Measurements from ENCODE around the gene WDPCP. TPM values are rescaled to one million over a fixed set of nuclear protein-coding genes. Genes with fewer than 3 reads are reported as not detected.

Gene WDPCP
- total and polyA plus RNA-seq, 2 of the 8 experiments (the other 6 are each of a cell fraction or from before 2014, with no cell fraction given), result 9.3 to 25.8 TPM

GRCh38 chr2:63613391-63613901, 25.2 kb upstream of the WDPCP start:
- peak overlapping the region; percentile 69 to 97 for H3K4me2 ChIP-seq (ENCODE audit: insufficient read depth in 1 of 2, low read depth in 2 of 2, low read length in 2 of 2)
- peak overlapping the region; percentile 95 for H3K27ac ChIP-seq (ENCODE audit: low read depth, low read length)
- no peaks in the 10 kb centered on the region for H3K27me3 ChIP-seq (replicated peaks in 1 of 4; ENCODE audit: control insufficient read depth in 3 of 4, extremely low read depth in 1 of 4, insufficient read depth in 3 of 4, low read length in 3 of 4)
- H3K56ac ChIP-seq (replicated peaks; ENCODE audit: insufficient read length, low read depth, low read length), result no peak overlapping the region
- no peak overlapping the region for H3K23ac ChIP-seq (ENCODE audit: insufficient read length)
- H3K79me1 ChIP-seq (ENCODE audit: low read depth, low read length), result no peaks in the 10 kb centered on the region
- no peaks in the 10 kb centered on the region for H3K9me3 ChIP-seq (ENCODE audit: insufficient read depth in 2 of 2, low read depth in 1 of 2, low read length in 1 of 2)
- POLR2A ChIA-PET (ENCODE audit: partially characterized antibody), result interaction anchor here (0.7 to 2.1 kb wide), 7 partner anchors 12 to 236 kb away, joined by 3 to 7 read pairs (median 4); partner anchors contain the start of genes MDH1 and UGP2
- no peaks in the 10 kb centered on the region for H4K20me1 ChIP-seq (replicated peaks in 1 of 2; ENCODE audit: control insufficient read depth in 1 of 2, insufficient read depth in 2 of 2, low read length in 2 of 2)
- peaks cover 4% of the 10 kb centered on the region; the same call in 1 of the 2 replicates for H3K23me2 ChIP-seq (ENCODE audit: low read depth, low read length)
- FAIRE-seq (no peak), DNase-seq (ENCODE audit: low read depth in 1 of 2, low spot score in 2 of 2) (no peak)
- H3K79me2 ChIP-seq (ENCODE audit: control insufficient read depth in 1 of 2, insufficient read depth in 2 of 2, low read length in 2 of 2), result peaks cover 0 to 37% of the 10 kb centered on the region in 2 experiments; a peak in 3 of 4 replicates
- H2AK5ac ChIP-seq (ENCODE audit: low read depth, low read length), result peak overlapping the region; percentile 78; the same call in 1 of the 2 replicates
- H2BK12ac ChIP-seq (ENCODE audit: low read depth, low read length), result peak overlapping the region; percentile 93
- no peak overlapping the region for H2AFZ ChIP-seq (ENCODE audit: low read length)
- no peak overlapping the region for H2BK15ac ChIP-seq (ENCODE audit: low read length)
- peaks cover 0 to 16% (median 0%) of the 10 kb centered on the region in 4 experiments; a peak in 2 of 8 replicates for H3K36me3 ChIP-seq (ENCODE audit: control insufficient read depth in 2 of 4, insufficient read depth in 4 of 4, low read length in 3 of 4)
- peak overlapping the region; percentile 57 for H3K4ac ChIP-seq (replicated peaks; ENCODE audit: insufficient read length, low read depth, low read length)
- H2BK20ac ChIP-seq (ENCODE audit: low read length), result peak overlapping the region; percentile 13; the same call in 1 of the 2 replicates
- no peak overlapping the region for H3K14ac ChIP-seq (ENCODE audit: insufficient read length)
- H4K91ac ChIP-seq (replicated peaks; ENCODE audit: insufficient read length, low read length), result peak overlapping the region; percentile 9
- CTCF ChIA-PET (ENCODE audit: partially characterized antibody), result interaction anchor here (0.6 kb wide), 1 partner anchor 911 kb away, joined by 3 read pairs; no protein-coding TSS in a partner anchor
- WGBS, 2 experiments (ENCODE audit: extremely low coverage in 1 of 2, insufficient coverage in 1 of 2, insufficient read length in 1 of 2, insufficient replicate concordance in 2 of 2, low coverage in 1 of 2, low lambda C conversion rate in 2 of 2, missing lambda C conversion rate in 1 of 2), result 25% methylated on average over 2 of the region's 2 CpGs; no CpG with 5 or more reads in 1 of the 2 experiments
- peak overlapping the region; percentile 77 for H4K5ac ChIP-seq (ENCODE audit: insufficient read length, low read depth, low read length)
- H3K4me1 ChIP-seq (replicated peaks in 1 of 4; ENCODE audit: control insufficient read depth in 3 of 4, insufficient read depth in 4 of 4, low read length in 3 of 4), result peaks cover 9 to 36% (median 21%) of the 10 kb centered on the region in 4 experiments
- peak overlapping the region in 3 of 4 experiments; percentile 62 to 84 (median 75); a peak in 6 of 7 replicates for H3K9ac ChIP-seq (replicated peaks in 1 of 4; ENCODE audit: extremely low read depth in 1 of 4, low read depth in 3 of 4, low read length in 3 of 4)
- H3K18ac ChIP-seq (ENCODE audit: extremely low read depth, low read length), result peak overlapping the region; percentile 93; the same call in 1 of the 2 replicates
- H4K8ac ChIP-seq (ENCODE audit: extremely low read depth, insufficient read depth, low read length), result no peak overlapping the region
- peak overlapping the region; percentile 24 to 58 (median 40) for H3K4me3 ChIP-seq (ENCODE audit: extremely low read depth in 1 of 4, insufficient read depth in 2 of 4, low read depth in 3 of 4, low read length in 4 of 4)
- peak overlapping the region; percentile 13 for H2BK120ac ChIP-seq (replicated peaks; ENCODE audit: low read depth, low read length)
- peak overlapping the region; percentile 97 for H2BK5ac ChIP-seq (ENCODE audit: low read depth, low read length)
- TF ChIP-seq HDAC2 (IDR thresholded peaks at IDR 0.05; ENCODE audit: borderline replicate concordance in 1 of 2, low read depth in 2 of 2, low read length in 2 of 2) (0 out of 4 replicates have a peak, but pooled peaks of 1 of the 2 experiments have one; percentile 44), BCL11A (IDR thresholded peaks at IDR 0.05; ENCODE audit: low read depth in 2 of 2, low read length in 2 of 2) (no peak), SIN3A (conservative IDR thresholded peaks at IDR 0.05 in 1 of 2, IDR thresholded peaks at IDR 0.05 in 1 of 2; ENCODE audit: low read depth in 1 of 2, low read length in 2 of 2) (no peak), ASH2L (IDR thresholded peaks at IDR 0.05; ENCODE audit: low read length) (no peak), NRF1 (IDR thresholded peaks at IDR 0.05; ENCODE audit: low read depth, low read length) (no peak), POLR2A (IDR thresholded peaks at IDR 0.05; ENCODE audit: control extremely low read depth in 1 of 2, low read depth in 2 of 2, low read length in 2 of 2) (peak in 1 of 2 experiments; percentile 83; a peak in 1 of 3 replicates), HDAC6 (IDR thresholded peaks at IDR 0.05; ENCODE audit: low read depth, low read length) (no peak), POLR2AphosphoS5 (IDR thresholded peaks at IDR 0.05; ENCODE audit: low read depth, low read length) (peak; percentile 64; the same call in 1 of the 2 replicates), CTBP2 (IDR thresholded peaks at IDR 0.05; ENCODE audit: borderline replicate concordance, insufficient read depth, insufficient read length, low read length) (no peak), SIX5 (IDR thresholded peaks at IDR 0.05; ENCODE audit: low read depth, low read length) (no peak), SRF (IDR thresholded peaks at IDR 0.05; ENCODE audit: low read depth, low read length) (no peak), RBBP5 (IDR thresholded peaks at IDR 0.05; ENCODE audit: borderline replicate concordance, low read depth, low read length) (no peak)
